GM12801 (cell line): ENCODE results near the gene RBBP8.

Experiments used
- CTCF ChIP-seq: IDR thresholded peaks from one replicate; pipeline ENCODE4 v1.5.1; 2011; ENCODE audit warnings: control low read depth; ENCODE audit not compliant: insufficient read length; ENCODE audit errors: extremely low read depth

RBBP8 gene

GRCh38 chr18:22946846-22947245, 13.7 kb downstream of the RBBP8 start:
- no peak for TF ChIP-seq CTCF

- no peak for TF ChIP-seq CTCF
These were observed 18.7 kb downstream of the RBBP8 start for GRCh38 chr18:22951823-22952222.

- no peak for TF ChIP-seq CTCF
These were observed 19.4 kb downstream of the RBBP8 start for GRCh38 chr18:22952525-22952924.

GRCh38 chr18:22956226-22956625, 23.1 kb downstream of the RBBP8 start:
- no peak for TF ChIP-seq CTCF

GRCh38 chr18:22961156-22961555, 28.0 kb downstream of the RBBP8 start:
- TF ChIP-seq CTCF, result no peak

- no peak for TF ChIP-seq CTCF
These were observed 28.9 kb downstream of the RBBP8 start for GRCh38 chr18:22962004-22962403.

- no peak for TF ChIP-seq CTCF
These were observed 31.0 kb downstream of the RBBP8 start for GRCh38 chr18:22964116-22964515.

GRCh38 chr18:22964722-22965121, 31.6 kb downstream of the RBBP8 start:
- no peak for TF ChIP-seq CTCF
